ENCODE results near the gene PAPPA2. TPM values are rescaled to one million over a fixed set of nuclear protein-coding genes. Genes with fewer than 3 reads are reported as not detected.
"Not testable (repeated sequence)": the region's sequence is repeated elsewhere in the genome, so short reads cannot be mapped to it uniquely, and the experiment has no call there.

Gene PAPPA2
- total RNA-seq, 2 experiments from 2014 or later: 0.27 to 0.28 TPM

- CTCF ChIA-PET: no interaction called here
- no peak overlapping the region for H3K4me3 Mint-ChIP-seq
- H3K36me3 Mint-ChIP-seq (ENCODE audit: low read depth): no peaks in the 10 kb centered on the region
- POLR2A ChIA-PET: no interaction called here
- intact Hi-C loops (cut with DNase I, micrococcal nuclease): no loop called here
- no peak for DNase-seq
- H3K9me3 Mint-ChIP-seq (ENCODE audit: low read depth): peaks cover 1% of the 10 kb centered on the region
- no peak for ATAC-seq
- H3K4me1 Mint-ChIP-seq: no peaks in the 10 kb centered on the region
- no peak overlapping the region for H3K27ac Mint-ChIP-seq
- H3K27me3 Mint-ChIP-seq: no peaks in the 10 kb centered on the region
Measured at GRCh38 chr1:176619261-176619660, 156.3 kb downstream of the PAPPA2 start.

DNA sequence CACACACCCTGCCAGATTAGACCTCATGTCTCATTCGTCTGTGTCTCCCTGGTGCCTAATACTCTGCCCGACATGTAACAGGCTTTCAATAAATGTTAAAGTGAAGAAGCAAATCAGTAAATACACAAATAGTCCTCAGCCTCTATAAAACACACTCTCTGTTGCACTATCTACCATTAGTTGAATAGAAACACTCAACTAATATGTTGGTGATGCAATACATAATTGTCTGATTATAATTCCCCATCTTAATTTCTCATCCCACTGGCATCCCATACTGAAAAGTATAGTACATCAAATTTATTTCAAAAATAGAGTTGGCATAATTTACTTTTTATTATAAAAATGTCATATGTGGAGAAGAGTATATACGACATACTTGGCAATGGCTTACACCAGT lies 162.4 kb downstream of the PAPPA2 start:
- no peak overlapping the region for H3K4me3 Mint-ChIP-seq
- H3K4me1 Mint-ChIP-seq: no peaks in the 10 kb centered on the region
- no peaks in the 10 kb centered on the region for H3K9me3 Mint-ChIP-seq (ENCODE audit: low read depth)
- no peaks in the 10 kb centered on the region for H3K36me3 Mint-ChIP-seq (ENCODE audit: low read depth)
- ChIA-PET CTCF (no interaction called here), POLR2A (no interaction called here)
- intact Hi-C loops (cut with DNase I, micrococcal nuclease): no loop called here
- no peak overlapping the region for H3K27ac Mint-ChIP-seq
- ATAC-seq (no peak), DNase-seq (no peak)
- H3K27me3 Mint-ChIP-seq: peaks cover 4% of the 10 kb centered on the region

DNA sequence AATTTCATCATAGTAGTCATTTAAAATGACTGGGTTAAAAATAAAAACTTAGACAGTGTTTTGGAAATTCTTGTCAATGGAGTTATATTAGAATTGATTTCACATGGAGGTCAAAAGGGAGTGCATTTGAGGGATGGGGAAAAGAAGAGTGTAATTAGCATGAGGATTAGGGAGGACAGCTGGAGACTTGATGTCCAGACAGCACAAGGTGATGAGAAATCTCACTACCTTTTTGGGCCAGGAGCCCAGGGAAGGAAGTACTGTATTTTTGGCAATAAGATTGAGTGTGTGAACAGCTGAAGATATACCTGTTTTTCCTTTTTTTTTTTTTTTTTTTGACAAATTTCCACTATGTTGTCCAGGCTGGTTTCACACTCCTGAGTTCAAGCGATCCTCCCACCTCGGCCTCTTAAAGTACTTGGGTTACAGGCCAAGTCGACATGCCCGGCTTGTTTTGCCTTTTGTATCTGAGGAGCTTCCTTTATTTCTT lies 163.6 kb downstream of the PAPPA2 start:
- H3K4me1 Mint-ChIP-seq: no peaks in the 10 kb centered on the region
- ATAC-seq: no peak
- H3K27me3 Mint-ChIP-seq: peaks cover 4% of the 10 kb centered on the region
- no peaks in the 10 kb centered on the region for H3K36me3 Mint-ChIP-seq (ENCODE audit: low read depth)
- ChIA-PET CTCF (no interaction called here), POLR2A (no interaction called here)
- intact Hi-C loops (cut with DNase I, micrococcal nuclease): no loop called here
- no peak overlapping the region for H3K27ac Mint-ChIP-seq
- no peaks in the 10 kb centered on the region for H3K9me3 Mint-ChIP-seq (ENCODE audit: low read depth)
- no peak overlapping the region for H3K4me3 Mint-ChIP-seq
- no peak for DNase-seq

DNA sequence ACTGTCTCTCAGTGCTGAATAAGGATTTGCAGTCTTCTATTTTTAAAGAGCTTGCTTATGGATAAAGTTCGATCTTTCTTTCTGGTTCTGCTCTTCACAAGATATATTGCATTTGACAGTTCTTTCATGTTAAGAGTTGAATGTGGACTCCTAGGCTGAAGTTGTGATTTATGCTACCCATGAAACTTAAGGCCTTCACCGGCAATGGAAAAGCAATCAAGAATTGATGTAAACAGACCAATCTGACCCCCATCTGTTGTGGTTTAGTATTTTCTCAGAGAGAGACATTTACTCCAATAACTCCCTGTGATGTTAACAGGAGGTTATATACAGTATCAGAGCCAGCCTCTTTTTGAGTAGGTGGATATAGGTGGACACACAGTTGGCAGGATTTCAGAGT lies 165.8 kb downstream of the PAPPA2 start:
- POLR2A ChIA-PET: no interaction called here
- Mint-ChIP-seq H3K4me1 (no peaks in the 10 kb centered on the region), H3K9me3 (ENCODE audit: low read depth) (no peaks in the 10 kb centered on the region), H3K27ac (no peak overlapping the region), H3K36me3 (ENCODE audit: low read depth) (no peaks in the 10 kb centered on the region), H3K27me3 (peaks cover 4% of the 10 kb centered on the region), H3K4me3 (no peak overlapping the region)
- intact Hi-C loops (cut with DNase I, micrococcal nuclease): no loop called here
- DNase-seq (no peak), ATAC-seq (no peak)
- CTCF ChIA-PET: interaction anchor here (0.5 kb wide), 1 partner anchor 734 kb away, joined by 4 read pairs; no protein-coding TSS in a partner anchor

DNA sequence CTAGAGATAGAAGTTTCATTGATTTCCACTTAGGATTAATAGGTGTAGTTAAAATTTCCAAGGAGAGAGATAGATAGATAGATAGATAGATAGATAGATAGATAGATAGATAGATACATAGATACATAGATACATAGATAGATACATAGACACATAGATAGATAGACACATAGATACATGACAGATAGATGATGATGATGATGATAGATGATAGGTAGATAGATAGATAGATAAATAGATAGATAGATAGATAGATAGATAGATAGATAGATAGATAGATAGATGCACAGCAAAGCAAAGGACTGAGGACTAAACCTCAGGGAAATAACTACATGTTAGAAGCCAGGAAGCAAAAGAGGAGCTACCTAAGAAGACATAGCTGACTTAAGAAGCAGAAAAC lies 171.8 kb downstream of the PAPPA2 start:
- intact Hi-C loops (cut with DNase I, micrococcal nuclease); H3K4me3 Mint-ChIP-seq; H3K4me1 Mint-ChIP-seq; H3K9me3 Mint-ChIP-seq (ENCODE audit: low read depth); DNase-seq; ATAC-seq; CTCF ChIA-PET; H3K27ac Mint-ChIP-seq; H3K36me3 Mint-ChIP-seq (ENCODE audit: low read depth); POLR2A ChIA-PET; H3K27me3 Mint-ChIP-seq: not testable (repeated sequence)

- POLR2A ChIA-PET: no interaction called here
- Mint-ChIP-seq H3K4me1 (no peaks in the 10 kb centered on the region), H3K9me3 (ENCODE audit: low read depth) (no peaks in the 10 kb centered on the region), H3K27me3 (peaks cover 3% of the 10 kb centered on the region), H3K4me3 (no peak overlapping the region), H3K27ac (no peak overlapping the region), H3K36me3 (ENCODE audit: low read depth) (no peaks in the 10 kb centered on the region)
- CTCF ChIA-PET: no interaction called here
- intact Hi-C loops (cut with DNase I, micrococcal nuclease): no loop called here
- DNase-seq (no peak), ATAC-seq (no peak)
Measured at GRCh38 chr1:176638713-176639526, 175.9 kb downstream of the PAPPA2 start.

GRCh38 chr1:176643536-176643935 lies 180.6 kb downstream of the PAPPA2 start:
- ChIA-PET POLR2A (no interaction called here), CTCF (no interaction called here)
- H3K27ac Mint-ChIP-seq: no peak overlapping the region
- no peaks in the 10 kb centered on the region for H3K36me3 Mint-ChIP-seq (ENCODE audit: low read depth)
- no peak for DNase-seq
- intact Hi-C loops (cut with DNase I, micrococcal nuclease): no loop called here
- H3K9me3 Mint-ChIP-seq (ENCODE audit: low read depth): no peaks in the 10 kb centered on the region
- ATAC-seq: no peak
- H3K4me1 Mint-ChIP-seq: no peaks in the 10 kb centered on the region
- H3K4me3 Mint-ChIP-seq: no peak overlapping the region
- peaks cover 3% of the 10 kb centered on the region for H3K27me3 Mint-ChIP-seq

DNA sequence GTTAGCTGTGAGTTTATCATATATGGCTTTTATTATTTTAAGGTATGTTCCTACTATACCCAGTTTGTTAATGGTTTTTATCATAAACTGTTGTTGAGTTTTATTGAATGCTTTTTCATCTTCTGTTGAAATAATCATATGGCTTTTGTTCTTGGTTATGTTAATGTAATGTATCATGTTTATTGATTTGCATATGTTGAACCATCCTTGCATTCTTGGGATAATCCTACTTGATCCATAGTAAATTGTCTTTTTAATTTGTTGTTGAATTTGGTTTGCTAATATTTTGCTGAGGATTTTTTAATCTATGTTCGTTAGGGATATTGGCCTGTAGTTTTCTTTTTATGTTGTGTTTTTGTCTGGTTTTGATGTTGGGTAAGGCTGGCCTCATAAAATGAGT lies 185.6 kb downstream of the PAPPA2 start:
- Mint-ChIP-seq H3K4me1 (no peaks in the 10 kb centered on the region), H3K27me3 (no peaks in the 10 kb centered on the region), H3K4me3 (no peak overlapping the region), H3K36me3 (ENCODE audit: low read depth) (no peaks in the 10 kb centered on the region), H3K27ac (no peak overlapping the region), H3K9me3 (ENCODE audit: low read depth) (peaks cover 18% of the 10 kb centered on the region)
- ATAC-seq (no peak), DNase-seq (no peak)
- POLR2A ChIA-PET: no interaction called here
- CTCF ChIA-PET: interaction anchor here (0.6 kb wide), 3 partner anchors 14 to 525 kb away, joined by 3 read pairs; no protein-coding TSS in a partner anchor
- intact Hi-C loops (cut with DNase I, micrococcal nuclease): no loop called here

- Mint-ChIP-seq H3K36me3 (ENCODE audit: low read depth) (no peaks in the 10 kb centered on the region), H3K9me3 (ENCODE audit: low read depth) (peaks cover 11% of the 10 kb centered on the region), H3K4me3 (no peak overlapping the region), H3K27me3 (peaks cover 4% of the 10 kb centered on the region), H3K4me1 (no peaks in the 10 kb centered on the region), H3K27ac (no peak overlapping the region)
- POLR2A ChIA-PET: no interaction called here
- intact Hi-C loops (cut with DNase I, micrococcal nuclease): no loop called here
- ATAC-seq (no peak), DNase-seq (no peak)
- CTCF ChIA-PET: no interaction called here
Measured at GRCh38 chr1:176656257-176656995, 193.5 kb downstream of the PAPPA2 start.

DNA sequence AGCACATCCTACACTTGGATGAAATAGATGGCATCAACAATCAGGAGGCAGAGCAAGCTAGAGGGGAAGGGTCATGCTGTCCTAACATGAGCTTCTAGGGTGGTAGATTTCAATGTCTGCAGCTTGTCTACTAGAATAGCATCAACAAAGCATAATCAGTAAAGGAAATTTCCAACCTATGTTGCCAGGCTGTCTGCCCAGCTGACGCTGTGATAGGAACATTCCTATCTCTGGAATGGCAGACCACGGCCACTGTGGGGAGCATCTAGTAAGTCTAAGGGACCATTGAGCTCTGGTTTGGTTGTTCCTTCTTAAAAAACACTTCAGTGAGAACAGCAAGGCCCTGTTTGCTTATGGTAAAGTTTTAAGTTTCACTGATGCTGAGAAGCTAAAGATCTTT lies 206.8 kb downstream of the PAPPA2 start:
- H3K9me3 Mint-ChIP-seq (ENCODE audit: low read depth): peaks cover 1% of the 10 kb centered on the region
- CTCF ChIA-PET: no interaction called here
- ATAC-seq (no peak), DNase-seq (no peak)
- intact Hi-C loops (cut with DNase I, micrococcal nuclease): no loop called here
- H3K4me3 Mint-ChIP-seq: no peak overlapping the region
- H3K27me3 Mint-ChIP-seq: peaks cover 3% of the 10 kb centered on the region
- H3K4me1 Mint-ChIP-seq: no peaks in the 10 kb centered on the region
- no peak overlapping the region for H3K27ac Mint-ChIP-seq
- no peaks in the 10 kb centered on the region for H3K36me3 Mint-ChIP-seq (ENCODE audit: low read depth)
- POLR2A ChIA-PET: no interaction called here

DNA sequence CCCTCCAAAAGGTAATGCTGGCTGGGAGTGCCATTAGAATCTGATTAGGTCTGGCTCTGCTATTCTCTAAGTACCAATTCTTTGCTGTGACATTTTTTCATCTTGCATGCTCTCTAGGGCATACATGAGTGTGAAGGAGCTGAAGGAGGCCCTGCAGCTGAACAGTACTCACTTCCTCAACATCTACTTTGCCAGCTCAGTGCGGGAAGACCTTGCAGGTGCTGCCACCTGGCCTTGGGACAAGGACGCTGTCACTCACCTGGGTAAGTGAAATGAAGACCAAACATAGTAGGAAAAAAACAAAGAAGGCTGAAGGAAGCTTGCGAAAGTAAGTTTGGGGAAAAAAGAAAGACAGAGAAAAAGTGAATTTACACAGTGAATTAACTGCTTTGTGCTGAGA lies 207.9 kb downstream of the PAPPA2 start:
- H3K4me1 Mint-ChIP-seq: no peaks in the 10 kb centered on the region
- peaks cover 1% of the 10 kb centered on the region for H3K9me3 Mint-ChIP-seq (ENCODE audit: low read depth)
- intact Hi-C loops (cut with DNase I, micrococcal nuclease): no loop called here
- POLR2A ChIA-PET: no interaction called here
- no peak overlapping the region for H3K4me3 Mint-ChIP-seq
- CTCF ChIA-PET: no interaction called here
- ATAC-seq (no peak), DNase-seq (no peak)
- peaks cover 2% of the 10 kb centered on the region for H3K27me3 Mint-ChIP-seq
- no peaks in the 10 kb centered on the region for H3K36me3 Mint-ChIP-seq (ENCODE audit: low read depth)
- H3K27ac Mint-ChIP-seq: no peak overlapping the region

DNA sequence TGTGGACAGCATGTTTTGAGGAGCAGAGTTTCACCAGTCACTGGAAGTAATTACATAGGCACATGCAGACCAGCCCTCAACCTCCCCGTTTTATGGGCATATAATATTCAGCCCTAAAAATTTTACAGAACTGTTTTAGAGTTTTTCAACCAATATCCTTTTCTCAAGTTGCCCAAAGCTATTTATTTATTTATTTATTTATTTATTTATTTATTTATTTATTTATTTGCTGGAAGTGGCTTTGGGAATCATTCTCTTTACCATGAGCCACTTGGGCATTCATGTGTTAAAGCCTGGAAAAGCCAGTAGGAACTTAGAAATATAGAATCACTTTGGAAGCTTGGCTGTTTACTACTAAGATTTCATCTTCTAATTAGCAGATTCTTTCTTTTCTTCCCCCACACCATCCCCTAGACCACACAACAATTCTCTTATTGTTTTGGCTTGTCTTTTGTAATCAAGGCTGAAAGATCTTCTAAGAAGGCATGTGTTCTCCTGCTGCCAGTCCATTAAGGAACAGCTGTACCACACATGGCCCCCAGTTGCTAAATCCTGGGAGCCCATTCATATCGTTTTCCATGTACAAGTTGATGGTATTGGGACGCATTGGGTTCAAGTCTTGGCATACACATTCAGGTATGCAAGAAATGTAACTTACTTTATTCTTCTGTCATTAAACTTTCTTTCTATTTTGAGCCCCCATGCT lies 220.0 kb downstream of the PAPPA2 start:
- intact Hi-C loops (cut with DNase I, micrococcal nuclease): no loop called here
- DNase-seq (no peak), ATAC-seq (no peak)
- no peak overlapping the region for H3K4me3 Mint-ChIP-seq
- H3K9me3 Mint-ChIP-seq (ENCODE audit: low read depth): no peaks in the 10 kb centered on the region
- H3K27me3 Mint-ChIP-seq: peaks cover 3% of the 10 kb centered on the region
- no peaks in the 10 kb centered on the region for H3K4me1 Mint-ChIP-seq
- CTCF ChIA-PET: no interaction called here
- H3K36me3 Mint-ChIP-seq (ENCODE audit: low read depth): no peaks in the 10 kb centered on the region
- POLR2A ChIA-PET: no interaction called here
- no peak overlapping the region for H3K27ac Mint-ChIP-seq
